IPS-11a (cell line): ENCODE measurements around the gene CACNB4.

Source experiments
- H3K4me3 ChIP-seq: one replicate; pipeline ENCODE4 v1.5.1; 2013; ENCODE audit warnings: low read depth, low read length, control low read depth

Gene CACNB4

GRCh38 chr2:151861174-151861573 is 237.7 kb downstream of the CACNB4 start:
- H3K4me3 ChIP-seq, result no peak overlapping the region

GRCh38 chr2:151860613-151861146 is 238.2 kb downstream of the CACNB4 start:
- no peak overlapping the region for H3K4me3 ChIP-seq

GRCh38 chr2:151860210-151860609 is 238.6 kb downstream of the CACNB4 start:
- no peak overlapping the region for H3K4me3 ChIP-seq

GRCh38 chr2:151857650-151858049 is 241.2 kb downstream of the CACNB4 start:
- no peak overlapping the region for H3K4me3 ChIP-seq

- no peak overlapping the region for H3K4me3 ChIP-seq
Observed at GRCh38 chr2:151855111-151855510, 243.7 kb downstream of the CACNB4 start.

GRCh38 chr2:151853070-151853758 is 245.6 kb downstream of the CACNB4 start:
- H3K4me3 ChIP-seq, result no peak overlapping the region

GRCh38 chr2:151852260-151853069 is 246.4 kb downstream of the CACNB4 start:
- H3K4me3 ChIP-seq, result no peak overlapping the region

- H3K4me3 ChIP-seq, result no peak overlapping the region
Observed at GRCh38 chr2:151851761-151852160, 247.1 kb downstream of the CACNB4 start.

- H3K4me3 ChIP-seq, result no peak overlapping the region
Observed at GRCh38 chr2:151849413-151850010, 249.3 kb downstream of the CACNB4 start.

GRCh38 chr2:151845884-151846283 is 253.0 kb downstream of the CACNB4 start:
- no peak overlapping the region for H3K4me3 ChIP-seq

GRCh38 chr2:151845481-151845880 is 253.4 kb downstream of the CACNB4 start:
- no peak overlapping the region for H3K4me3 ChIP-seq

GRCh38 chr2:151844211-151844896 is 254.5 kb downstream of the CACNB4 start:
- H3K4me3 ChIP-seq, result no peak overlapping the region

GRCh38 chr2:151843691-151844061 is 255.2 kb downstream of the CACNB4 start:
- H3K4me3 ChIP-seq, result no peak overlapping the region

GRCh38 chr2:151842830-151843690 is 255.8 kb downstream of the CACNB4 start:
- H3K4me3 ChIP-seq, result no peak overlapping the region

- no peak overlapping the region for H3K4me3 ChIP-seq
Observed at GRCh38 chr2:151841047-151841424, 257.8 kb downstream of the CACNB4 start.

GRCh38 chr2:151840216-151841046 is 258.4 kb downstream of the CACNB4 start:
- H3K4me3 ChIP-seq, result no peak overlapping the region

GRCh38 chr2:151837926-151838325 is 260.9 kb downstream of the CACNB4 start:
- H3K4me3 ChIP-seq, result no peak overlapping the region

- H3K4me3 ChIP-seq, result no peak overlapping the region
Observed at GRCh38 chr2:151833984-151834383, 264.9 kb downstream of the CACNB4 start.

GRCh38 chr2:151830961-151831360 is 267.9 kb downstream of the CACNB4 start:
- H3K4me3 ChIP-seq, result no peak overlapping the region
